Activated T-helper 1 cell treated with anti-CD3 and anti-CD28 coated beads, Interleukin-12 subunit alpha, Interleukin-12 subunit beta, Interleukin-2, Interleukin-4 antibody, amounts not matched to agents 30 ng/mL and 10 ng/mL and 1 ng/mL, durations not matched to agents 14 hours and 24 hours and 36 hours (primary cell): ENCODE data around the gene DEFB114. TPM values are rescaled to one million over a fixed set of nuclear protein-coding genes. Genes with fewer than 3 reads are reported as not detected.
"Not testable (repeated sequence)": the region's sequence is repeated elsewhere in the genome, so short reads cannot be mapped to it uniquely, and the experiment has no call there.

Experiments used
- DNase-seq: peaks from one replicate; pipeline ENCODE4 v3.0.0; 2021; ENCODE audit warnings: low spot score
- H3K27ac Mint-ChIP-seq: one replicate; pipeline ENCODE4 v1.8.0; 2021; ENCODE audit warnings: mild to moderate bottlenecking, mixed read lengths
- H3K27me3 Mint-ChIP-seq: one replicate; pipeline ENCODE4 v1.8.0; 2022; ENCODE audit warnings: mild to moderate bottlenecking, moderate library complexity, mixed read lengths; ENCODE audit not compliant: insufficient read depth
- H3K36me3 Mint-ChIP-seq: one replicate; pipeline ENCODE4 v1.8.0; 2021; ENCODE audit warnings: low read depth, mixed read lengths
- H3K4me1 Mint-ChIP-seq: one replicate; pipeline ENCODE4 v1.8.0; 2021; ENCODE audit warnings: low read depth, mixed read lengths
- H3K4me3 Mint-ChIP-seq: one replicate; pipeline ENCODE4 v1.8.0; 2021; ENCODE audit warnings: mild to moderate bottlenecking, moderate library complexity, mixed read lengths
- H3K9me3 Mint-ChIP-seq: one replicate; pipeline ENCODE4 v1.8.0; 2021; ENCODE audit warnings: mixed read lengths
- intact Hi-C: fragments of 100-400 bp; cut with micrococcal nuclease; formaldehyde crosslinking; loops from one replicate; pipeline ENCODE4 v1.15.1; 2024
- total RNA-seq: library from RNA; stranded (reverse); gene quantifications from 2 replicates; pipeline ENCODE4 v1.2.3, GENCODE V29; 2022

DEFB114 gene
- total RNA-seq, 1 donor from 2014 or later: not detected

DNA sequence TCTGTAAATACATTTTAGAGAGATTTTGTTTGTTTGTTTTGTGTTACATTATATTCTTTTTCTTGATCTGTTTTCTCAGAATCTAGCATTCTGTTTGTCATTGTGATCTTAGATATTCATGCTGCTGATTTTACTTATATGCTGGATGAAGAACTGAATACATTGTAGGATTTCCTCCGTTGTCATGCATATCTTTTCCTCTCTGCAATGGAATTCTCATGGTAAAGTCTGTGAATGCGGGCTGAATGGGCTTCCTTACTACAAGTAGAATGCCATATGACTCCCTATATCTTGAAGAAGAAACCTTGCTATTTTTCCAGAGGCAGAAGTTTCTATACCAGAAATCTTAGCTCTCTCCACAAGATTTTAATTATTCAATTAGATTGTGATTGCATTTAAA lies 2.4 kb upstream of the DEFB114 start:
- H3K9me3 Mint-ChIP-seq: no peaks in the 10 kb centered on the region
- no peaks in the 10 kb centered on the region for H3K27me3 Mint-ChIP-seq
- H3K4me3 Mint-ChIP-seq: no peak overlapping the region
- H3K4me1 Mint-ChIP-seq: no peaks in the 10 kb centered on the region
- no peak overlapping the region for H3K27ac Mint-ChIP-seq
- no peak for DNase-seq
- no peaks in the 10 kb centered on the region for H3K36me3 Mint-ChIP-seq
- intact Hi-C loops: no loop called here

DNA sequence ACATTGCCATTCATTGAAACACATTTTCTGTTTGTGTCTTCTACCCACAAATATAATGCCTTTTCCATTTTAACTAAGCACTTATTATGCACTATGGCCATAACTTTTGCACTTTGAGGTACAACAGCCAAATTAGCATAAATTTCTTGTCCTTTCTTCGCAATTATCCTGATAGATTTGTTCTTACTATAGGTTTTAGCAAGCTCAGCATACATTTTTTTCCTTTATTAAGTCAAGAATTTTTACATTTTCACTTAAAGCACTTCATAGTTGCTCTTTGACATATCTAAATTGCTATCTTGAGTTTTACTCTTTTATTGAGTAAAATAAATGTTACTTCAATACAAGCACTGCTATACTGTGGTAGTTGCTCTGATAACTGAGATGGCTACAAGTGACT lies 5.8 kb downstream of the DEFB114 start:
- Mint-ChIP-seq H3K4me1 (no peaks in the 10 kb centered on the region), H3K27me3 (no peaks in the 10 kb centered on the region), H3K9me3 (no peaks in the 10 kb centered on the region), H3K4me3 (no peak overlapping the region), H3K27ac (no peak overlapping the region), H3K36me3 (no peaks in the 10 kb centered on the region)
- DNase-seq: no peak
- intact Hi-C loops: no loop called here

DNA sequence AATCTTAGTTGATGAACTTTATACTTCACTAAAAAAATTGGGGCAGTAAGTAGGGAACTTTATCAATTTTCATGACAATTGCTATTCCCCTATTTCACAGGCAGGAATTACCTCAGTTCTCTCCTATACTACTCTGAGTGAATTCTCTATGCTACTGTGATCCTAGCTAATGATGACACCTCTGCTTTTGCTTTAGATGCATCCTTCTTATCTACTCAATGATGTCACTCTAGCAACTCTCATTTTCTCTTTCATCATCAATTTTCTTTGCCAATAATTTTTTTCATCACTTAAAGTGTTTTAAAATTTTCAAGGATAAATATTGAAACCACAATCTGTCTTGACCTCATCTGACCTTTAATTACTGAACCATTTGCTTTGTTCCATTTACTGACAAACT lies 8.1 kb downstream of the DEFB114 start:
- H3K4me1 Mint-ChIP-seq: no peaks in the 10 kb centered on the region
- H3K36me3 Mint-ChIP-seq: no peaks in the 10 kb centered on the region
- no peak for DNase-seq
- H3K9me3 Mint-ChIP-seq: no peaks in the 10 kb centered on the region
- no peaks in the 10 kb centered on the region for H3K27me3 Mint-ChIP-seq
- H3K27ac Mint-ChIP-seq: peak overlapping the region; percentile 5
- intact Hi-C loops: no loop called here
- no peak overlapping the region for H3K4me3 Mint-ChIP-seq

DNA sequence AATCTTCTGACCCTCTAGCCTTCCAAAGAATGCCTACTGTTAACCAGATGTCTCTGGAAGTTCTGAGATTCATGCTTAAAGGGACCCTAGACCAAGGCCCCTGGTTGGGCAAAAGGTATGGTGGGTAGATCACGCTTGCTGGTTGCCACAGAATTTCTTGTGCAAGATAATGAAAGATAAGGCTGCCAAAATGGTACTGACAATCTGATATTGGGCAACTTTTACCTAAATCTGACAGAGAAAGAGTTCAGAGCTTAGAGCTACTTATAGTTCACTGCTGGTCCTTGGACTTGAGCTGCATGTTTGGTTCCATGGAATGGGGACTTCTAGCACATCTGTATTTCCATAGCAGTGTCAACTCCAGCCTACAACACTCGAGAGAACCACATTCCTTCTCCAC lies 12.0 kb downstream of the DEFB114 start:
- H3K27me3 Mint-ChIP-seq: no peaks in the 10 kb centered on the region
- intact Hi-C loops: no loop called here

DNA sequence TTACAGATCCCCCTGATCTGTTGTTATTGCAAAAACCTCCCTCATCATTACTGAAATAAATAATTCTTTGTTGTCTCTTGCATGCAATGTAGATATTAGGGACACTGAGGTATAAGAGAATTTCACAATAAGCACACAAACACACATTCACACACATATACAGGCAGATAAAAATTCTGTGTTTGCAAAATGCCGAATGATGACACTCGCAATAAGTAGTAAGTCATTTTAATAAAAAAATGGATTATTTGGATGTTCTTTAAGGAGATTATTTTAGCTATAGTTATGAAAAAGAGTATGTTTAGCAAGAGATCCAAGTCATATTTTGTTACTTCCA lies 13.6 kb downstream of the DEFB114 start:
- Mint-ChIP-seq H3K4me1 (no peaks in the 10 kb centered on the region), H3K27me3 (no peaks in the 10 kb centered on the region), H3K9me3 (no peaks in the 10 kb centered on the region), H3K36me3 (no peaks in the 10 kb centered on the region), H3K27ac (no peak overlapping the region), H3K4me3 (no peak overlapping the region)
- intact Hi-C loops: no loop called here
- DNase-seq: no peak

More for the DNA sequence above, 12.0 kb downstream of the DEFB114 start:
- Mint-ChIP-seq H3K27ac (no peak overlapping the region), H3K36me3 (no peaks in the 10 kb centered on the region), H3K4me3 (no peak overlapping the region), H3K4me1 (no peaks in the 10 kb centered on the region), H3K9me3 (no peaks in the 10 kb centered on the region)
- no peak for DNase-seq

DNA sequence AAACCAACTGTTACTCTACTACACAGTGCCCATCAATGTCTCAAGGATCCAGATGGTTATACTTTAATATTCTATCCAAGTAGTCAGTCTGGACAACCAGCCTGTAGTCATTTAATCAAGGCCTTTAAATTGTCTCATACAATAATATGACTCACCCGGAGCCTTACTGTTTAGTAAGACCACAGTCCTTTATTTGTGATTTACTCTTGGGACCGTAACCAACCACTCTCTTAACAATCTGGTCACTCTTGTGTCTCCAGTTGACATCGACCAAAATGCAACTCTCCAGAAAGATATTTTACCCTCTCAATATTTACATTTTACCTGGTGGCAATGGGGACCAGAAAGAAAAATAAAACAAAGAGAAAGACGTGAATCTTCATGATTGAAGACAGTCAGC lies 14.9 kb downstream of the DEFB114 start:
- H3K4me3 Mint-ChIP-seq: no peak overlapping the region
- DNase-seq: no peak
- intact Hi-C loops: no loop called here
- no peaks in the 10 kb centered on the region for H3K27me3 Mint-ChIP-seq
- no peak overlapping the region for H3K27ac Mint-ChIP-seq
- no peaks in the 10 kb centered on the region for H3K4me1 Mint-ChIP-seq
- H3K9me3 Mint-ChIP-seq: peaks cover 2% of the 10 kb centered on the region
- no peaks in the 10 kb centered on the region for H3K36me3 Mint-ChIP-seq

DNA sequence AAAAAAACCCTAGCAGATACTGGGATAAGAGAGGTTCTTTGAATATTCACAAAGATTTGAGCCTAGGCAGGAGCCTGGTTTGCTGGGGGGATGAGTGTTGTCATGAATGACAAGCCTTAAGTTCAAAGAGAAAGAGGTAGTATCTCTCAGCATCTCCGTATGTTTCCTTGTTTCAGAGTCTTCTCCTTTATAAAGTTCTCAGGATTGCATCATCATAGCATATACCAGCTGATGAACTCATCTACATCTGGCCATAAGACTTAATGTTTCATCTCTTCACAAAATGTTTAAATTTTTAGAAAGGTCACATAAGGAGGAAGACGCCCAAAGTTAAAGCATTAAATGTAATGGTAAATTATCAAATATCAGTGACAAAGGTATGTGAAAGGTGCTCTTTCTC lies 17.1 kb downstream of the DEFB114 start:
- H3K27me3 Mint-ChIP-seq: no peaks in the 10 kb centered on the region
- peaks cover 7% of the 10 kb centered on the region for H3K9me3 Mint-ChIP-seq
- no peaks in the 10 kb centered on the region for H3K36me3 Mint-ChIP-seq
- no peaks in the 10 kb centered on the region for H3K4me1 Mint-ChIP-seq
- intact Hi-C loops: no loop called here
- no peak for DNase-seq
- no peak overlapping the region for H3K4me3 Mint-ChIP-seq
- H3K27ac Mint-ChIP-seq: no peak overlapping the region

DNA sequence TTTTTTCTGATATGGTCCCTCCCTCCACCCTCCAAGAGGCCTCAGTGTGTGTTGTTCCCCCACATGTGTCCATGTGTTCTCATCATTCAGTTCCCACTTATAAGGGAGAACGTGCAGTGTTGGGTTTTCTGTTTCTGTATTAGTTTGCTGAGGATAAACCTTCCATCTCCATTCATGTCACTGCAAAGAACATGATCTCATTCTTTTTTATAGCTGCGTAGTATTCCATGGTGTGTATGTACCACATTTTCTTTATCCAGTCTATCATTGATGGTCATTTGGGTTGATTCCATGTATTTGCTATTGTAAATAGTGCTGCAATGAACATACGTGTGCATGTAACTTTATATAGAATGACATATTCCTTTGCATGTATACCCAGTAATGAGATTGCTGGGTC lies 19.9 kb downstream of the DEFB114 start:
- DNase-seq, H3K4me1 Mint-ChIP-seq, intact Hi-C loops, H3K9me3 Mint-ChIP-seq, H3K27ac Mint-ChIP-seq, H3K36me3 Mint-ChIP-seq, H3K4me3 Mint-ChIP-seq, H3K27me3 Mint-ChIP-seq: not testable (repeated sequence)

DNA sequence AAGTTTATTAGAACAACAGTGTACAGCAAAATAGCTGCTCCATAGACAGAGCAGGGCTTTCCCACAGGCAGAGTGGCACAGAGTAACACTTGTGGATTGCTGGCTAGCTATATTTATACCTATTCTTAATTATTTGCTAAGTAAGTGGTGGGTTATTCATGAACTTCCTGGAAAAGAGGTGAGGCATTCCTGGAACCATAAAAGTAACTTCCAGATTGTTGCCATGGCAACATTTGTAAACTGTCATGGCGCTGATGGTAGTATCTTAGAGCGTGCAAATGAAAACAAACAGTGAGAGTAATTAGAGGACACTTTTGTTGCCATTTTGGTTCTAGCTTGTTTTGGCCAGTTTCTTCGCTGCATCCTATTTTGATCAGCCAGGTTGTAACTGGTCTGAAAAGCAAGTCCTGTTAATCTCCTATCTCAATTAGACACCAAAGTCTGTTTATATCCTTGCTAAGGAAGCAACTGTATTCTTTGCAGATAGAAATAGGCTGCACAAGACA lies 23.9 kb downstream of the DEFB114 start:
- Mint-ChIP-seq H3K4me1 (no peaks in the 10 kb centered on the region), H3K9me3 (peaks cover 7% of the 10 kb centered on the region), H3K4me3 (no peak overlapping the region), H3K27me3 (no peaks in the 10 kb centered on the region), H3K27ac (no peak overlapping the region), H3K36me3 (no peaks in the 10 kb centered on the region)
- intact Hi-C loops: no loop called here
- DNase-seq: no peak

DNA sequence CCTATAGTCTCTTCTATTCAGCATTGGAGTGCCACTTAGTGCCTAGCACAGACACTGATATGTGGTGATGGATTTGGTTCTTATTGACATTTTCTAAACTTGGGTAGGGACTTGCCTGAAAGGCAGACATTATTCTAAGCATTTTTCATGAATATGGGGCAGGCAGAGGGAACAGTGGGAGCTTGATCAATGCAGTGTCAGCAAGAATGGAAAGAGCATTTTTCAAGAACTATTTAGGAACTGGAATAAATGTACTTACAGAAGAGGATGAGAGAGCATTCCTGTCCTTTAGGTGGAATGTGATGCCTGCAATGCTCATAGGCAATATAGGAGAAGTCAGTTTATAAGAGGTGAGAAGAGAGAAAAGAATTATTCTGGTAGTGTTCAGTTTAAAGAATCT lies 26.2 kb downstream of the DEFB114 start:
- H3K27me3 Mint-ChIP-seq: no peaks in the 10 kb centered on the region

DNA sequence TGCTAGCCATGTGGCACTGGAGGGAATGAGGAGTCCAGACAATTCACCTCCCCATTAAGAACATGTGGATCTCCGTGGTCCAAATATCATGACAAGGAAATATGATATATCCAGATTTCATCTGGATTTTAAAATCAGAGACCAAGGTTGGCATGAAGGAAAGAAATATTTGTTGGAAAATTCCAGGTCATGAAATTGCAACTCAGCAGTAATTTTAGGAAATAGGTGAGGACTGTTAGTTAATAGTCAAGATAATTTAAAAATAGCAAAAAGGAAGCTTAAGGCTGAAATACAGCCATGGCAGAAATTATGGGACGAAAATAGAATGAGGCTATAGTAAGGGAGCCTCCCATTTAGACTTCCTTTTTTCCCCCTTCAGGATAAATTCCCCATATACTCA lies 26.9 kb downstream of the DEFB114 start:
- intact Hi-C loops: no loop called here
- Mint-ChIP-seq H3K27me3 (no peaks in the 10 kb centered on the region), H3K4me3 (no peak overlapping the region), H3K9me3 (no peaks in the 10 kb centered on the region), H3K27ac (no peak overlapping the region), H3K36me3 (no peaks in the 10 kb centered on the region), H3K4me1 (no peaks in the 10 kb centered on the region)
- DNase-seq: no peak

More for the DNA sequence above, 26.2 kb downstream of the DEFB114 start:
- Mint-ChIP-seq H3K9me3 (no peaks in the 10 kb centered on the region), H3K27ac (no peak overlapping the region), H3K4me1 (no peaks in the 10 kb centered on the region), H3K36me3 (no peaks in the 10 kb centered on the region), H3K4me3 (no peak overlapping the region)
- intact Hi-C loops: no loop called here
- DNase-seq: no peak

DNA sequence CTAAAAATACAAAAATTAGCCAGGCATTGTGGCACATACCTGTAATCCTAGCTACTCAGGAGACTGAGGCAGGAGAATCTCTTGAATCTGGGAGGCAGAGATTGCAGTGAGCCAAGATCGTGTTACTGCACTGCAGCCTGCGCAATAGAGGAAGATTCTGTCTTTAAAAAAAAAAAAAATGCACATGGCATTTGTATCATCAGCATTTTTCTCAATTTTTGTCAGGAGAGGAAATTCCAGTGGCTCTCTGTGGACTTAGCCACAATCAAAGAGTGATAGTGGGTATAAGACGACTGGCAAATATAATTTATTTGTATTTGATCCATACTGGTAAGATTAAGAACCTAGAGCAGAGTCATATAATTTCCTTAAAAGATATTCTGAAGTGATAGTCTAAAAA lies 28.6 kb downstream of the DEFB114 start:
- Mint-ChIP-seq H3K27me3 (no peaks in the 10 kb centered on the region), H3K36me3 (no peaks in the 10 kb centered on the region), H3K27ac (no peak overlapping the region), H3K4me1 (no peaks in the 10 kb centered on the region), H3K9me3 (no peaks in the 10 kb centered on the region), H3K4me3 (no peak overlapping the region)
- intact Hi-C loops: no loop called here
- DNase-seq: no peak

DNA sequence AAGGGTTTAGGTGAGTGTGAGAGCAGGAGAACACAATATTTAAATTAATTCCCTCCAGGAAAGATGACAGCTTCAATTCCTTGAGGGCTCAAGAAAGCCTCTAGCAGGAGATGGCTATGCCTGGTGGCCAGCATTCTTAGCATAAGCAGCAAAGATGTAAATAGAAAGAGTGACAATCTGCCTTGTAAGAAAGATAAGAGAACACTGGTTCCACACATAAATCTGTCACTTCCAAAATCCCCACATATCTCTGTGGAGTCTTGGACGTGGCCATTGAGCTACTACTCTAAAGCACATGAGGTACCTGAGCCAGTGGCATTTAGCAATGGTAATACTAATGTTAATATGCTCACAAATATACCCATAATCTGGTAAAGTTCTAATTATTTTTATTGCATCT lies 29.2 kb downstream of the DEFB114 start:
- H3K36me3 Mint-ChIP-seq: no peaks in the 10 kb centered on the region
- intact Hi-C loops: no loop called here
- H3K27ac Mint-ChIP-seq: no peak overlapping the region

DNA sequence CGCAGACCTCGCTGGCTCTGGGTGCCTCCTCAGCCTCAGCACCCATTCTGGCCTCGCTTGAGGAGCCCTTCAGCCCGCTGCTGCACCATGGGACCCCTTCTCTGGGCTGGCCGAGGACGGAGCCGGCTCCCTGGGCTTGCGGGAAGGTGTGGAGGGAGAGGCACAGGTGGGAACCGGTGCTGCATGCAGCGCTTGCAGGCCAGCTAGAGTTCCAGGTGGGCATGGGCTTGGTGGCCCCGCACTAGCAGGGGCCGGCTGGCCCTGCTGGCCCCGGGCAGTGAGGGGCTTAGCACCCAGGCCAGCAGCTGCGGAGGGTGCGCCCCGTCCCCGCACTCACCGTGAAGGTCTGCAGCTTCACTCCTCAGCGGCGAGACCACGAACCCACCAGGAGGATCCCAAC lies 30.4 kb downstream of the DEFB114 start:
- Mint-ChIP-seq H3K4me3 (no peak overlapping the region), H3K9me3 (no peaks in the 10 kb centered on the region), H3K27ac (no peak overlapping the region), H3K27me3 (no peaks in the 10 kb centered on the region), H3K4me1 (no peaks in the 10 kb centered on the region), H3K36me3 (no peaks in the 10 kb centered on the region)
- intact Hi-C loops: no loop called here
- DNase-seq: no peak

More for the DNA sequence above, 29.2 kb downstream of the DEFB114 start:
- no peaks in the 10 kb centered on the region for H3K9me3 Mint-ChIP-seq
- H3K27me3 Mint-ChIP-seq: no peaks in the 10 kb centered on the region
- DNase-seq: no peak
- H3K4me3 Mint-ChIP-seq: no peak overlapping the region
- H3K4me1 Mint-ChIP-seq: no peaks in the 10 kb centered on the region
